Upper lobe of right lung (tissue), 1 donor: Measurements from ENCODE around the gene EVA1C. TPM values are rescaled to one million over a fixed set of nuclear protein-coding genes. Genes with fewer than 3 reads are reported as not detected.

Experiments used
- ATAC-seq: fragments of 200-7000 bp; cut with Tn5 transposase; one replicate; pipeline ENCODE4 v1.9.1; 2020; ENCODE audit warnings: mild to moderate bottlenecking, moderate library complexity
- DNase-seq: peaks from one replicate; pipeline ENCODE4 v3.0.0-alpha.2; 2020
- H3K27ac ChIP-seq: fragments of 200-600 bp; one replicate; pipeline ENCODE4 v1.8.0; 2022
- H3K27me3 ChIP-seq: fragments of 200-600 bp; one replicate; pipeline ENCODE4 v1.8.0; 2022; ENCODE audit warnings: mild to moderate bottlenecking
- H3K36me3 ChIP-seq: fragments of 200-600 bp; one replicate; pipeline ENCODE4 v1.8.0; 2022
- H3K4me1 ChIP-seq: fragments of 200-600 bp; one replicate; pipeline ENCODE4 v1.8.0; 2022
- H3K4me3 ChIP-seq: fragments of 200-600 bp; one replicate; pipeline ENCODE4 v1.8.0; 2022; ENCODE audit warnings: mild to moderate bottlenecking
- H3K9me3 ChIP-seq: fragments of 200-600 bp; one replicate; pipeline ENCODE4 v1.8.0; 2022
- CTCF ChIP-seq: fragments of 200-600 bp; IDR thresholded peaks from one replicate; pipeline ENCODE4 v1.8.0; 2022; ENCODE audit warnings: antibody characterized with exemption
- intact Hi-C: fragments of 100-400 bp; cut with DNase I; formaldehyde crosslinking; loops from one replicate; pipeline ENCODE4 v1.11.0; 2022
- long read RNA-seq: library from polyadenylated mRNA; unstranded; transcript quantifications from one replicate; pipeline ENCODE4 v2.0.0, GENCODE V29; 2021
- total RNA-seq: library from RNA; stranded (reverse); fragmentation: NEBNext Ultra II Directional; extraction: Animal tissue kit (Norgen Biotek cat#: 25700); gene quantifications from one replicate; pipeline ENCODE4 v1.2.1, GENCODE V29; 2021
- donor health status: DM: no; HTN: yes; CAD: no; lungs with severe emphysema.

EVA1C gene, protein sequence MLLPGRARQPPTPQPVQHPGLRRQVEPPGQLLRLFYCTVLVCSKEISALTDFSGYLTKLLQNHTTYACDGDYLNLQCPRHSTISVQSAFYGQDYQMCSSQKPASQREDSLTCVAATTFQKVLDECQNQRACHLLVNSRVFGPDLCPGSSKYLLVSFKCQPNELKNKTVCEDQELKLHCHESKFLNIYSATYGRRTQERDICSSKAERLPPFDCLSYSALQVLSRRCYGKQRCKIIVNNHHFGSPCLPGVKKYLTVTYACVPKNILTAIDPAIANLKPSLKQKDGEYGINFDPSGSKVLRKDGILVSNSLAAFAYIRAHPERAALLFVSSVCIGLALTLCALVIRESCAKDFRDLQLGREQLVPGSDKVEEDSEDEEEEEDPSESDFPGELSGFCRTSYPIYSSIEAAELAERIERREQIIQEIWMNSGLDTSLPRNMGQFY
- total RNA-seq, result 55.4 TPM
- long read RNA-seq, transcript EVA1C-201 (8 exons, 1,998 nt), result major isoform, 57 of 132 reads
- long read RNA-seq, transcript EVA1C-202 (8 exons, 1,668 nt), result minor isoform, 8 of 132 reads
- long read RNA-seq, partial matches to known transcripts, result 5 of 132 reads
- long read RNA-seq, other reads (novel, unspliced or antisense), result 56 of 132 reads

DNA sequence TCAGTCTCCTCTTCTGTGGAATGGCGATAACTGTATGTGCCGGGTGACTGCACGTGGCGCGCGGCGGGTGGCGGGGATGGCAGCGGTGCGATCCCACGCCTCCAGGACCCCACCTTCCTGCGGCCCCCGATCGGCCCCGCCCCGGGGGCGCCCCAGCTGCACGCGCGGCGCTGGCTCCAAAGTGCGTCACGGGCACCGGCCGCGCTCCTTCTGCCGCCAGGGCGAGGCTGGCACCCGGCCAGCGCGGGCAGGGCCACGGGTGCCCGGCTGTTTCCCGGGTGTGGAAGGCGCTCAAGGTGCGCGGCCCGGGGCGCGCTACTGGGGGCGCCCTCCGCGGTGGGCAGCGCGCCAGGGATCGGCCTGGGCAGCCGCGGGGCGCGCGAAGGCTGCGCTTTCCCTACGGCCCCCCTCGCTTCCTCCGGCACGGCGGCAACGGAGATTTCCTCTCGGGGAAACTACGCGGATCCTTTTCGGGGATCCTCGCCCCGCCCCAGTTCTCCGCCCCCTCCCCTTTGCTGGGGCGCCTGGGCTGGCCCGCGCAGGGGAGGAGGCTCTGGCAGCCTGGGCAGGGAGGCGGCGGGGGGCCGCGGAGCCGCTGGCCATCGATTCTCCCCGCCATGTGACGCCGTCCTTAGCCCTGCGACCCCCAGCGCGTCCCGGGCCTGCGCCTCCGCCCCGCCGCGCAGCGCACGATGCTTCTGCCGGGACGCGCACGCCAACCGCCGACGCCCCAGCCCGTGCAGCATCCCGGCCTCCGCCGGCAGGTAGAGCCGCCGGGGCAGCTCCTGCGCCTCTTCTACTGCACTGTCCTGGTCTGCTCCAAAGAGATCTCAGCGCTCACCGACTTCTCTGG, at the start of gene EVA1C:
EVA1C (plus strand) TSS at position 545 of the 853 bp plus-strand sequence; CDS start at position 693, 148 bp downstream.
- Histone ChIP-seq H3K4me3 (peak within 1 kb of the TSS; percentile 80), H3K9me3 (no peaks in the 10 kb centered on the region), H3K4me1 (peaks cover 38% of the 10 kb centered on the region), H3K36me3 (peaks cover 4% of the 10 kb centered on the region), H3K27me3 (no peaks in the 10 kb centered on the region), H3K27ac (peak within 1 kb of the TSS; percentile 100)
- TF ChIP-seq CTCF, result peak; percentile 21
- intact Hi-C loops, result no loop called here
- DNase-seq (peak; percentile 89), ATAC-seq (peak; percentile 70)

DNA sequence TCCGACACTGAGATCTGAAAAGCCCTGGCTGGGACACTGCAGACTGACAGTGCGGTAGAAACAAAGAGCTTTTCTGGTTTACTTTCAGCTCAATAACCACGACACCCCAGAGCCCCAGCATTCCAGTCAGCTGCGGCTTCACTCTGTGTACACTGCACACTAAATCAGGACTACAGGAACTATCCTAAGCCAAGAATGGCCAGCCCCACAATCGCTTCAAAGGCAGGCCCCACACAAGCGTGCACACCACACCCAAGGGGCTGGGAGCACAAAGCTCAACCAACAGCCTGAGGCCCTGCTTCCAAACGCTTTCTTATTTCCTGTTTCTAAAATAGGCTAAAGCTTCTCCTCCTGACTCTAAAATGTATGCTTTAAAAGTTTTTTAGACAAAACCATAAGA, 48.1 kb upstream of the EVA1C start:
- Histone ChIP-seq H3K27ac (peak overlapping the region; percentile 6), H3K4me1 (no peaks in the 10 kb centered on the region), H3K9me3 (no peaks in the 10 kb centered on the region), H3K4me3 (no peak overlapping the region), H3K27me3 (no peaks in the 10 kb centered on the region), H3K36me3 (peaks cover 97% of the 10 kb centered on the region)
- peak; percentile 21 for ATAC-seq
- no peak for DNase-seq
- intact Hi-C loops, result no loop called here
- no peak for TF ChIP-seq CTCF

DNA sequence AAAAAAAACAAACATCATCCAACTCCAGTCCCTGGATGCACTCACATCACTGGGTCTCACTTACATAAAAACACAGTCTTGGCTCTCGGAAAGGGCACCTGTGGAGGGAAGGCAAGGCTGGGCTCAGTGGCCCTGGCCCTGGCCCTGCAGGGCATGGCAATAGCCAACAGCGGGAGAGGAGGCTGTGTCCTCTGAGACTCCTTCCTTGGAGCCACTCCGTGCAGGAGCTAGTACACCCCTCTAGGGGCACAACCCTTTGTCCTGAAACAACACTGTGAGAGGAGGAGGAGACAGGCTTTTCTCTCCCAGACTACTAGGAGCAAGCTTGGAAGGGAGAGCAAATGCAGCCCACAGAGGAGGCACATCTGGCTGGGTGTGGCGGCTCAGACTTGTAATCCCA, 47.7 kb upstream of the EVA1C start:
- no peak for ATAC-seq
- H3K36me3 ChIP-seq, result peaks cover 97% of the 10 kb centered on the region
- intact Hi-C loops, result no loop called here
- no peaks in the 10 kb centered on the region for H3K27me3 ChIP-seq
- H3K4me1 ChIP-seq, result no peaks in the 10 kb centered on the region
- no peak for DNase-seq
- no peak for TF ChIP-seq CTCF
- no peaks in the 10 kb centered on the region for H3K9me3 ChIP-seq
- no peak overlapping the region for H3K4me3 ChIP-seq
- H3K27ac ChIP-seq, result peak overlapping the region; percentile 6

DNA sequence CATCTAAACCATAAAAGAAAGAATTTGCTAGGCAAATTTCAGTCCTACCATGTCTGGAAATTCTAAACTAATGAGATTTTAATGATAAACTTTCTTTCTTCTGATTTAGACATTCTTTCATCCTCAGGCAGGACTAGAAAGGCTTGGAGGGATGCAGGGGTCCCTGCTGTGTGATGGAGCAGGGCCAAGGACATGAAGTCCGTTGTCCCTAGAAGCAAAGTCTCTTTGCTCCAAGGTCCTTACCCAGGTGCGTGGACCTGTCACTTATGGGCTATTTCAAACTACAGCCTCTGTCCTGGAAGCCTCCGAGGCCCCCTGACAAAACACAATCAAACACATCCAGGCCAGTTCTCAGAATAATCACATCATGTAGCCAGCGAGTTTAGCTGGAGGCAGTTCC, 46.3 kb upstream of the EVA1C start:
- H3K36me3 ChIP-seq, result peaks cover 97% of the 10 kb centered on the region
- intact Hi-C loops, result no loop called here

More for the DNA sequence above, 46.3 kb upstream of the EVA1C start:
- ATAC-seq (no peak), DNase-seq (no peak)
- no peak for TF ChIP-seq CTCF
- Histone ChIP-seq H3K9me3 (no peaks in the 10 kb centered on the region), H3K27ac (no peak overlapping the region), H3K27me3 (no peaks in the 10 kb centered on the region), H3K4me1 (no peaks in the 10 kb centered on the region), H3K4me3 (no peak overlapping the region)
